OCI-LY3 (cell line): ENCODE results near the gene FANK1.

Source experiments
- EZH2phosphoT487 ChIP-seq: fragments of 200-600 bp; shearing (Covaris generic); IDR thresholded peaks from 2 replicates; pipeline ENCODE4 v1.6.1; 2018; ENCODE audit warnings: antibody characterized with exemption, mixed run types, low read depth
- TF ChIP-seq, protein P1 (sequence below): fragments of 200-600, 300-600 bp; sonication (generic); IDR thresholded peaks from 2 replicates; pipeline ENCODE4 v1.5.1; 2014; ENCODE audit warnings: antibody characterized with exemption, low read length, low read depth

GRCh38 chr10:126004752-126005151 is 108.4 kb downstream of the FANK1 start:
- no peak for TF ChIP-seq EZH2phosphoT487
- TF ChIP-seq, protein P1, sequence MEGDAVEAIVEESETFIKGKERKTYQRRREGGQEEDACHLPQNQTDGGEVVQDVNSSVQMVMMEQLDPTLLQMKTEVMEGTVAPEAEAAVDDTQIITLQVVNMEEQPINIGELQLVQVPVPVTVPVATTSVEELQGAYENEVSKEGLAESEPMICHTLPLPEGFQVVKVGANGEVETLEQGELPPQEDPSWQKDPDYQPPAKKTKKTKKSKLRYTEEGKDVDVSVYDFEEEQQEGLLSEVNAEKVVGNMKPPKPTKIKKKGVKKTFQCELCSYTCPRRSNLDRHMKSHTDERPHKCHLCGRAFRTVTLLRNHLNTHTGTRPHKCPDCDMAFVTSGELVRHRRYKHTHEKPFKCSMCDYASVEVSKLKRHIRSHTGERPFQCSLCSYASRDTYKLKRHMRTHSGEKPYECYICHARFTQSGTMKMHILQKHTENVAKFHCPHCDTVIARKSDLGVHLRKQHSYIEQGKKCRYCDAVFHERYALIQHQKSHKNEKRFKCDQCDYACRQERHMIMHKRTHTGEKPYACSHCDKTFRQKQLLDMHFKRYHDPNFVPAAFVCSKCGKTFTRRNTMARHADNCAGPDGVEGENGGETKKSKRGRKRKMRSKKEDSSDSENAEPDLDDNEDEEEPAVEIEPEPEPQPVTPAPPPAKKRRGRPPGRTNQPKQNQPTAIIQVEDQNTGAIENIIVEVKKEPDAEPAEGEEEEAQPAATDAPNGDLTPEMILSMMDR: no peak
